Measurements from ENCODE around the gene WDR64.

- TF ChIP-seq CTCF (IDR thresholded peaks at IDR 0.05) (no peak), POLR2A (IDR thresholded peaks at IDR 0.05) (no peak)
These were observed 124.8 kb downstream of the WDR64 start for GRCh38 chr1:241776911-241777310.
